Measurements from ENCODE around the gene C2CD3.

Gene C2CD3

GRCh38 chr11:74138572-74138971 lies 32.2 kb downstream of the C2CD3 start:
- TF ChIP-seq TAF1 (IDR thresholded peaks at IDR 0.05; ENCODE audit: borderline replicate concordance, insufficient read depth, low read length) (no peak), FOXP2 (optimal IDR thresholded peaks at IDR 0.05; ENCODE audit: borderline replicate concordance, extremely low read depth, extremely low read length, insufficient read depth) (no peak), REST (IDR thresholded peaks at IDR 0.05; ENCODE audit: insufficient read depth in 1 of 2, low read depth in 2 of 2, low read length in 2 of 2) (no peak), POLR2AphosphoS5 (IDR thresholded peaks at IDR 0.05; ENCODE audit: low read depth, low read length) (no peak), SIN3A (IDR thresholded peaks at IDR 0.05; ENCODE audit: borderline replicate concordance, insufficient read depth, low read length) (no peak)

- TF ChIP-seq POLR2AphosphoS5 (IDR thresholded peaks at IDR 0.05; ENCODE audit: low read depth, low read length) (no peak), SIN3A (IDR thresholded peaks at IDR 0.05; ENCODE audit: borderline replicate concordance, insufficient read depth, low read length) (no peak), FOXP2 (optimal IDR thresholded peaks at IDR 0.05; ENCODE audit: borderline replicate concordance, extremely low read depth, extremely low read length, insufficient read depth) (no peak), TAF1 (IDR thresholded peaks at IDR 0.05; ENCODE audit: borderline replicate concordance, insufficient read depth, low read length) (no peak), REST (IDR thresholded peaks at IDR 0.05; ENCODE audit: insufficient read depth in 1 of 2, low read depth in 2 of 2, low read length in 2 of 2) (no peak)
Measured at GRCh38 chr11:74138021-74138420, 32.8 kb downstream of the C2CD3 start.

GRCh38 chr11:74135127-74135840 lies 35.5 kb downstream of the C2CD3 start:
- TF ChIP-seq REST (IDR thresholded peaks at IDR 0.05; ENCODE audit: insufficient read depth in 1 of 2, low read depth in 2 of 2, low read length in 2 of 2) (no peak), SIN3A (IDR thresholded peaks at IDR 0.05; ENCODE audit: borderline replicate concordance, insufficient read depth, low read length) (no peak), POLR2AphosphoS5 (IDR thresholded peaks at IDR 0.05; ENCODE audit: low read depth, low read length) (no peak), FOXP2 (optimal IDR thresholded peaks at IDR 0.05; ENCODE audit: borderline replicate concordance, extremely low read depth, extremely low read length, insufficient read depth) (no peak), TAF1 (IDR thresholded peaks at IDR 0.05; ENCODE audit: borderline replicate concordance, insufficient read depth, low read length) (no peak)

GRCh38 chr11:74134661-74135060 lies 36.1 kb downstream of the C2CD3 start:
- TF ChIP-seq POLR2AphosphoS5 (IDR thresholded peaks at IDR 0.05; ENCODE audit: low read depth, low read length): no peak
- TF ChIP-seq FOXP2 (optimal IDR thresholded peaks at IDR 0.05; ENCODE audit: borderline replicate concordance, extremely low read depth, extremely low read length, insufficient read depth): no peak
- TF ChIP-seq REST (IDR thresholded peaks at IDR 0.05; ENCODE audit: insufficient read depth in 1 of 2, low read depth in 2 of 2, low read length in 2 of 2): no peak
- no peak for TF ChIP-seq SIN3A (IDR thresholded peaks at IDR 0.05; ENCODE audit: borderline replicate concordance, insufficient read depth, low read length)
- no peak for TF ChIP-seq TAF1 (IDR thresholded peaks at IDR 0.05; ENCODE audit: borderline replicate concordance, insufficient read depth, low read length)
